ENCODE measurements around the gene BRSK1.

The BRSK1 gene

GRCh38 chr19:55254625-55254977 is 29.2 kb upstream of the BRSK1 start:
- DNase-seq, result no peak

- DNase-seq, result no peak
Measured at GRCh38 chr19:55255618-55256423, 28.0 kb upstream of the BRSK1 start.

- DNase-seq, result no peak
Measured at GRCh38 chr19:55256562-55257460, 27.0 kb upstream of the BRSK1 start.

- peak; percentile 60 for DNase-seq
Measured at GRCh38 chr19:55257461-55258420, 26.1 kb upstream of the BRSK1 start.

- DNase-seq, result peak; percentile 70
Measured at GRCh38 chr19:55258476-55258827, 25.3 kb upstream of the BRSK1 start.

GRCh38 chr19:55258828-55259539 is 24.8 kb upstream of the BRSK1 start, which contains the start of gene PPP6R1:
Gene PPP6R1 (minus strand): TSS chr19:55259017. CDS start chr19:55247103, 11,914 bp downstream.
- DNase-seq, result peak; percentile 99

GRCh38 chr19:55259540-55260210 is 24.1 kb upstream of the BRSK1 start:
- peak; percentile 46 for DNase-seq

GRCh38 chr19:55261671-55262126 is 22.1 kb upstream of the BRSK1 start:
- no peak for DNase-seq

- no peak for DNase-seq
Measured at GRCh38 chr19:55262359-55262758, 21.4 kb upstream of the BRSK1 start.

- no peak for DNase-seq
Measured at GRCh38 chr19:55264531-55264930, 19.3 kb upstream of the BRSK1 start.

GRCh38 chr19:55265173-55265572 is 18.6 kb upstream of the BRSK1 start:
- DNase-seq, result no peak

GRCh38 chr19:55265723-55266386 is 17.9 kb upstream of the BRSK1 start:
- DNase-seq, result no peak

- no peak for DNase-seq
Measured at GRCh38 chr19:55266404-55266803, 17.4 kb upstream of the BRSK1 start.

- DNase-seq, result no peak
Measured at GRCh38 chr19:55266840-55267239, 17.0 kb upstream of the BRSK1 start.

- DNase-seq, result no peak
Measured at GRCh38 chr19:55269299-55269698, 14.5 kb upstream of the BRSK1 start.

- DNase-seq, result no peak
Measured at GRCh38 chr19:55270172-55270942, 13.4 kb upstream of the BRSK1 start.

GRCh38 chr19:55272142-55272541 is 11.7 kb upstream of the BRSK1 start:
- no peak for DNase-seq

GRCh38 chr19:55273978-55274707 is 9.7 kb upstream of the BRSK1 start:
- DNase-seq, result no peak
